NCI-H2081 (cell line): Measurements from ENCODE around the gene MYOG.
A peak's percentile ranks its signal among the peaks of the same experiment; 100 is the strongest.

Experiments
- DNase-seq, 2 experiments: peaks; one replicate each; lab custom pipeline; 2025; lab: John Stamatoyannopoulos, UW

MYOG gene

DNA sequence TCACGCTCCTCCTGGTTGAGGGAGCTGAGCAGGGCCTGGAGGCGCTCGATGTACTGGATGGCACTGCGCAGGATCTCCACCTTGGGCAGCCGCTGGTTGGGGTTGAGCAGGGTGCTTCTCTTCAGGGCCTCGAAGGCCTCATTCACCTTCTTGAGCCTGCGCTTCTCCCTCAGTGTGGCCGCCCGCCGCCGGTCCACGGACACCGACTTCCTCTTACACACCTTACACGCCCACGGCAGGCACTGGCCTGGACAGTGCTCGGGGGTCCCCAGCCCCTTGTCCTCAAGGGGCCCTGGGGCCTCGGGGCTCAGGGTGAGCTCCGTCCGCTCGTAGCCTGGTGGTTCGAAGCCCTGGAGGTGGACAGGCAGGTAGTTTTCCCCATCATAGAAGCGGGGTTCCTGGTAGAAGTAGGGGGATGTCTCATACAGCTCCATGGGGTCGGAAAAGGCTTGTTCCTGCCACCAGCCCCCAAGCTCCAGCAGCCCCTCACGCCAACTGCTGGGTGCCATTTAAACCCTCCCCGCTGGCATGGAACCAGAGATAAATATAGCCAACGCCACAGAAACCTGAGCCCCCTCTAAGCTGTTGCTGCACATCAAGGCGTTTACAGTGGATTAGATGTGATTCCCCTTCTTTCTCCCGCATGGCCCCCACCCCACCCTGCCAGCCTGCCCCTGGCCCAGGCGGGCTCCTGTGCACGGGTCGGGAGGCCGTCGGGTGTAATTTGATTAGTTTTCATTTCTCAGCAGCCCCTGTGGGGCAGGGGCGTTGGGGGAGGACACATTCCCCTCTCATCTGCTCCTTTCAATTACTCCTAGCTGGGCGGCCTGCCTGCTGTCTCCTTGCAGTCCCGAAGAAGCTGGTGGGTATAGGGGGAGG, at the start of gene MYOG:
TSS of gene MYOG (minus strand) at position 485 of the 879 bp plus-strand sequence. CDS start at position 434, 51 bp downstream.
- DNase-seq = no peak

DNA sequence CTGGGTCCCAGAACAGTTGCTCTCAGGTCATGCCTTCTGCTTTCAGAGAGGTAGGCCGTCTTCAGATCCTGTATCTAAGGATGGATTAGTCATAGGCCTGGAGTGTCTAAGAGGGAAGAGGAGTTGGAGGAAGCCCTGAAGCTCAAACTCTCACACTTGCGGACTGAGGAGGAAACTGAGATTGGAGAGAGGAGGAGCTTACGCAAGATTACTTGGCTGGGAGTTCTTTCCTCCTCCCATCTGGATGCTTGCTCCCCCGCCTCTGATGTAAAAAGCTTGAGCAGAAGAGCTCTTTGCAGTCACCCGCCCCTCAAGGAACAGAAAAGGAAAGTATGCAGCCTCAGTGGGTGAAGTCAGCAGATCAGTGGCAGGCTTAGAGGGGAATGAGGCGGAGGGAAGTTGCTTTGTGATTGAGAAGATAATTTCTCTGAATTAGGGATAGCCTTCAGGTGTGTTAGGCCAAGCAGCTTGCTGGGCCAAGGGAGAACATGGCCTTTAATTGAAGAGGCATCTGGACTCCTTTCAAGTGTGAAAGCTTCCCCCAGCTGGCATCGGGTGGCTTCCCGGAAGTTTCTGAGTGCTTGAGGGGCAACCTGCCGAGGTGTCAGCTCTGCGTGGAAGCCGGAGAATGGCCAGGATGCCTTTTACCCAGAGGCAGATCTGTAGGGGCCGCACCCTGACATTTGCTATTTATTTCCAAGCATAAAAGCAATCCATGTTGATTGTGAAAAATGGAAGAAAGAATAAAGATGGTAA, 48.3 kb upstream of the MYOG start:
- no peak for DNase-seq

DNA sequence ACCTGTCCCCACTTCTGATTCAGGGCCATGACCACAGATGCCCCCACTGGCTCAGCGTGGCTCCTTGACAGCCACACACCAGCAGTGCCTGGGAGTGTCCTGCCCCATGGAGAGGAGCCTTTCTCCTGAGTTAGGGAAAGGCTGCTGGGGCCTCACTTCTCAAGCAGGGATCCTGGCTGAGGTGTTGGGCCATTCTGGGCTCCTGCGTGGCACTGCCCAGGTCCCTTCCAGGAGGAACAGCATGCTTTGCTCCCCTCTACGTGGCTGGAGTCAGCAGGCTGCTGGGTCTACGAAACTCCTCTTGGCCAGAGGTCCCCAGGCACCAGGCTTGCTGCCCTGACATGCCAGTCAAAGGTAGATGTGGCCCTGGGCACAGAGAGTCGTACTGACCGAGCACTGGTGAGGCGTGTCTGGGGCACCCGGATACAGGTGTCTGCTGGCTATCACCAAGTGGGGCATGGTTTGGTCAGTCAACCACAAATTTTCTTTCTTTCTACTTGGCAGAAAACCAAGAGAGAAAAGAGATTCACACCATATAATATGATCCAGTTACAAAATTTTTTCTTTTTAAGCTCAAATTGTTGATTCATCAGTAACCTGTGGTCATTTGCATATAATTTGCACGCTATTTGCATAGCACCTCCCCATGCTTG, 45.9 kb upstream of the MYOG start:
- no peak for DNase-seq

DNA sequence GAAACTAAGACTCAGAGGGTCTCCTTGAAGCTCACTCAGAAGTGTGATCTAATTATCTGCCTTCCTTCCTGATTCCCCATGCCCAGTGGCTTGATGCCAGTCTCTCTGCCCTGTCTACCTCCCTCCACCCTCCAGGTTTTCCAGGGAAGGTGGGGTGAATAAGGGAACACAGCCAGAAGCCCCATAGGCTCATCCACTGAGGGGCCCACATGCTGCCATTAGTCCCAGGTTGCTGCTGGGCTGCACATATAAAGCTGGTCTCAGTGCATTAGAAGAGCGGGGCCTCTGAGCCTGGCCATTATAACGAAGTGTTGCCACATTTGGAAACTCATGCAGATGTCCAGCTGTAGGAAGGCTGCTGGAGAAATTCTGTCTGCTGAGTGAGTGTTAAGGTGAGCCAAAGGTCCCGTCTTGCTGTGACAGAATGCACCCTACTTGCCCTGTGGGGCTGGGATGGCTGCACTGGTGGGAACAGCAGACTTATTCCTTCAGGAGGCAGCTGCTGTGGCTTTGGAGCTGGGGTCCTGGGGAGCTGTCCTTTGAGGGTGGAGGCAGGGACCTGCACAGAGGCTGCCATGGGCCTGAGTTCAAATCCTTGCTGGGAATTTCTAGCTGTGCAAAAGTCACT, 44.7 kb upstream of the MYOG start:
- peak in 1 of 2 experiments; percentile 24 for DNase-seq

DNA sequence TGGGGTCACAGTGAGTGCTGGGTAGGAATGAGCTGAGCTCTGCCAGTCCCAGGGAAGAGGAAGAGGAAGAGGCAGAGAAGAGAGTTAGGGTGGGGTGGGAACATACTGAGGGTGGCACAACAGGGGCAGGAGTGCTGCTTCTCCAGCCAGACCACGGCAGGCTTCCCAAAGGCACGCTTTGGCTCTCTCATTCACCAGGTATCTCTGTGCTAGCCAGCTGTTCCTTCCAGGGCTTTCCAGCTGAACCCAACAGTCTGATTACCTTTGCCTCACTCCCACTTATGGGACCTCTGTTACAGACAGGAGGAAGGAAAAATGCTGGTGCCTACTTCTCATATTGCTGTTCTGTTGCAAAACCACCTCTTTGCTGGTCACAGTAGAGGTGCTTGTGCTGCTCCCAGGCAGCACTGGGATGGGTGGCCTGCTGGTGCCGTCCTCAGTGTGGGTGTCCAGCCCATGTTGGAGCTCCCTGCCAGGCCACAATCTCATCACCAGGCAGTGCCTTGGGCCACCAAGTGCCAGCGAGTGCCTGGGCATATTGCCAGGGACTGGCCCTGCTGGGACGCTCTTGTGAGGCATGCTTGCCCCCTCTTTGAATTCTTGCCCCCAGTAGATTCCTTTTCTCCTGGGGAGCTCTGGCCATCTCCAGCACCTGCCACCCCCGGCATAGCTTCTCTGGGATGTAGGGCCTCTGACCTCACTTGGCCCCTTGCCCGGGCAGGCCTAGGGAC, 43.9 kb upstream of the MYOG start:
- DNase-seq = peak in 1 of 2 experiments; percentile 46

DNA sequence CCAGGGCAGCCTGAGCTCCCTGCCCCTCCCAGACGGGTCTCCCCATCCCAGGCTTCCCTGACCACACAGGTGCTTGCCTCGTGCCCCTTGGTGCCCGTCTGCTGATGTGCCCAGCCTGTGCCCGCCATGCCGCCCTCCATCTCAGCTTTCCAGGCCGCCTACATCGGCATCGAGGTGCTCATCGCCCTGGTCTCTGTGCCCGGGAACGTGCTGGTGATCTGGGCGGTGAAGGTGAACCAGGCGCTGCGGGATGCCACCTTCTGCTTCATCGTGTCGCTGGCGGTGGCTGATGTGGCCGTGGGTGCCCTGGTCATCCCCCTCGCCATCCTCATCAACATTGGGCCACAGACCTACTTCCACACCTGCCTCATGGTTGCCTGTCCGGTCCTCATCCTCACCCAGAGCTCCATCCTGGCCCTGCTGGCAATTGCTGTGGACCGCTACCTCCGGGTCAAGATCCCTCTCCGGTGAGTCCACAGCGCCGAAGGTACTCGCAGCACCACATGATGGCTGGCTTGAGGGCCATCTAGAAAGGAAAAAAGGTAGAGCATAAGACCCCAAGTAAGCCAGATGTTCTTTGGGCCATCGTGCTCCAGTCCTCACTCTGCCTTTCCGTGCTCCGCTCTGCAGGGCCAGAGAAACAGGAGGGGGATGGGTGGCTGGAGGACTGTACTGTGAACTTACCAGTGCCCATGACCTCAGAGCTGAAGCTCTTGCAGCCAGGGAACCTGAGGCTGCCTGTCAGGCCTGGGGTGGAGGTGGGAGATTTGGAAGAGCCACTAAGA, 43.1 kb upstream of the MYOG start:
- DNase-seq = no peak

DNA sequence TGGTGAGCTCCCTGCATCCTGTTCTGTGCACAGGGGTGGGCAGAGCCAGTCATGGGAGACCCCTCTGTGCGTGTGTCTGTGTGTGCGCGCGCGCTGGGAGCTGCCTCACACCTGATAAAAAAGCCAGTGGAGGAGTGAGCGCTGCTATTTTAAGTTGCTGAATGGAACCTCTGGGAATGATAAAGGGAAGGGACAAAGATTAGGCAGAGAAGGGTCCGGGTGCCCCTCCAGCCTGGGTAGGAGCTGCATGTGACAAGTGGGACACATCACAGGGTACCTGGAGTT, 42.6 kb upstream of the MYOG start:
- DNase-seq = no peak

DNA sequence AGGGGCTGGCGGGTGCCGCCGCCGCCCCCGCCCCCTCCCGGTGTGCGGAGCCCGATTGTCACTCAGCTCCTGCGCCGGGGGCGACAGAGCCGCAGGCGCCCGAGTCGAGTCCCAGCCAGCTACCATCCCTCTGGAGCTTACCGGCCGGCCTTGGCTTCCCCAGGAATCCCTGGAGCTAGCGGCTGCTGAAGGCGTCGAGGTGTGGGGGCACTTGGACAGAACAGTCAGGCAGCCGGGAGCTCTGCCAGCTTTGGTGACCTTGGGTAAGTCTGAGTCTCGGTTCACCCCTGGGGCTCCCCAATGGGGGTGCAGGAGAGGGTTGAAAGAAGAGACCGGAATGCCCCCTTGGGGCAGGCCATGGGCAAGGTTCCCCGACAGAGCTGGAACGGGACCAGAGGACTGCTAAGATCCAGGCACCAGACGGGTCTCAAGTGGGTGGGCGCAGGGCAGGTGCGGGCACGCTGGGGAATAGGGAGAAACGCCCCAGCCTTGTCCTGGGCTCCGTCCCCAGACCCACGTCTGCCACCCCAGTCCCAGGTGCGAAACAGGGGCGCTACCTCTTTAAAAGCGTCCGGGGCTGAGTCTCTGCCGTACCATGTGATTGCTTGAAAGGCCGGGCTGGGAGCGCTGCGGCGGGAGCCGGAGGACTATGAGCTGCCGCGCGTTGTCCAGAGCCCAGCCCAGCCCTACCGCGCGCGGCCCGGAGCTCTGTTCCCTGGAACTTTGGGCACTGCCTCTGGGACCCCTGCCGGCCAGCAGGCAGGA, 42.0 kb upstream of the MYOG start, which contains the start of gene ADORA1:
TSS of gene ADORA1 (plus strand) at position 61 of the 765 bp plus-strand sequence. CDS start 1,116 bp downstream, outside the sequence.
- DNase-seq = peak; percentile 55 to 58

DNA sequence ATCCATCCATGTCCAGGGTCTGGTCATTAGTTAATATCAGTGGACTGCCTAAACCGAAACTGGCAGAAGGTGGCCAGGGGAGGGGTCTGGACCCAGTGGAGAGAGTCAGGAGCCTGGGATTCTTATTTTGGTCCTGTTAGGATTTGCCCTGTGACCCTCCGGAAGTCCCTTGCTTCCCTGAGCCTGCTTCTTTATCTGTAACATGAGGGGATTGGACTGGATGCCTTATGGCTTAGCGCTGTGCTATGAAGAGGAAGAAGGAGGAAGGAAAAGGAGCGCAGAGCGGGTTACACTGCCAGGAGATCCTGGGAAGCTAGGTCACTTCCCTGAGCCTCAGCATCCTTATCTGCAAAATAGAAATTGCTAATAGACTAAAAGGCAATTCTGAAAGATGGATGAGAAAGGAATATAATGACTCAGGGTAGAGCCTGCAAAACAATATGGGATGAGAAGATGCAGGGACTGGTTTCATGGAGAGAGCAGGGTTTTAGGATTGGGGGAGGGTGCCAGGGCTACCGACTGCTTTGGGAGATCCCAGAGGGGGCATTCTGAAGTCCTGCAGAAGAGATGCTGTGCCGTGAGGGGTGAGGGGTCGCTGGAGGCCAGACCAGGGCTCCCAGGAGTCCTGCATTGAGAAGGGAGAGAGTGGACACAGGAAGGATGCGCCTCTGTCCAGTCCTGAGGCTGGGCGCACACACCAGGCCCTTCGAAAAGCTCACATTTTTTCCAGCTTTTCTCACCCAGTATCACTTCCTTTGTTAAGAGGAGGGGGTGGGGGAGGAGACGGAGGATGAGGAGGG, 41.3 kb upstream of the MYOG start:
- DNase-seq = no peak

DNA sequence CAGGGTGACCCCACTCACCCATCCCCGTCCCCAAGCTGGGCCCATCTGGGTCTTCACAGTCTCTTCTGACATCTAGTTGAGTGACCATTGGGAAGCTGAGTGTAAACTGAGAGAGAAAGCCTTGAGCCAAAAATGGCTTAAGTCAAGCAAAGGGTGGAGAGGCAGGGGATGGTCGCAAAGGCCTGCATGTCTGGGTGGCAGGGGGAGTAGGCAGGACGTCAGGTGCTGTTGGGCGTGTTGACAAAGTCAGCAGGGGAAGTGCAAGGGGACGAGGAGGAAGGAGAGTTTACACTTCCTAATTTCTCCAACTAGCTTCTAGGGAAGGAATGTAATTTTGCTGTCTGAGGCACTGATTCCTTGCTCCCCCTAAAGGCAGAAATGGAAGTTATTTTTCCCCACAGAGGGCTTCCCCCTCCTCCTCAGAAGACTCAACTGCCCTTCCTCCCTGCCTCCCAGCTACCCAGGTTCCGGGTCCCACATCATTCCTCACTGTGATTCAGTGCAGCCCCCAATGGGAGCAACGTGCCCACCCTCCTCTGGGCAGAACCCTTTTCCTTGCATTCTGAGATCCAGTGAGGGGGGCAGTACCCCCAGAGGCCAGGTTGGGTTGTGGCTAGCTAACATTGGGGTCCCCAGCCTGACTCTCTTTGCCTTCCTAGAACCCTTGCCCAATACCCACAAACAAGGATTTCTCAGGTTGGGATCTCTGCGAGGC, 40.5 kb upstream of the MYOG start:
- DNase-seq = no peak

DNA sequence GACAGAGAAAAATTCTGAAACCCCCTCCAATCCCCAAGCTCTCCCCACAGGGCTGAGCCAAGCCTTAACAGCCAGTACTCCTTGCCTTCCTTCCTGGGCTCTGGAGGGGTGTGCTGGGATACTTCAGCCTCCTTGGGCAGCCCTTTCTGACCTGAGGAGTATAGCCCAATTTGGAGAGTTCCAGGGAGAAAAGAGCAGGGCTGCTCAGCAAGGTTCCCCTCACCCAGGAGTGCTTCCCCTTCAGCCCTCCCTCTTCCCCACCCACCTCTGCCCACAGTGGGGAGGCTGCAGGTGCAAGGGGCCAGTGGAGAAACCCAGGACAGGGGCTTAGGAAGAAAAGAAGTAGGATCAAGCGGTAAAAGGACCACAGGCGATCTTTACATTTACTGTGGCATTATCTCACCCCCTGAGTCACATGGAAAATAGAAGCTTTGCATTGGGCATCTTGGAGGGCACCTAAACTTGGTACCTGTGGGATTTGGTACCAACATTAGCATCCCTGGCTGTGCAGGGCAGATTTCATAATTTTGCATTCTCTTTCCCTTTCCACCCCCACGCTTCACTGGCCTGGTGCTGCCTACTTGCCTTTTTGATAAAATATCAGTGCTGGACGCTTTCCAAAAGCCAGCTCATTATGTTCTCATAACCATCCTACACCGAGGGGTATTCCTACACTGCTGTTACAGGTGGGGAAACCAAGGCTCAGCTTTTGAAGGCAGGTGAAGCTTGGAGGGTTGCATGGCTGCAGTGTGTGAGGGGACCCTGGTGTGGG, 38.9 kb upstream of the MYOG start:
- no peak for DNase-seq

DNA sequence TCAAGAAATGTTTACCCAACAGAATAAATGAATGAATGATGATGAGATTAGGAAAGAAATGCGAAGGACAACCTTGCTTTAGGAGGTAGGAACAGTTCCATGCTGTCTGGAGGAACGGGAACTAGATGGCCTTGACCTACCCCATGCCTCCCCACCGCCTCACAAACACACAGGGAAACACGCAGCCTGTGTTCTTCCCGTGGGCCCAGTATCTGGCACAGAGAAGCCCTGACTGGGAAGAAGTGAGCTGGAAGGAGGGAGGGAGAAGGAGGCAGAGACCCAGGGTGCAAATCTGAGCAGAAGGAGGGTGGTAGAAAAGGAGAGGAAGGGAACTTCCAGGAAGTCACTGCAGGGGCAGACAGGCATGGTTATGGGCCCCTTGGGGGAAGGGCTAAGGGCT, 38.2 kb upstream of the MYOG start:
- no peak for DNase-seq

DNA sequence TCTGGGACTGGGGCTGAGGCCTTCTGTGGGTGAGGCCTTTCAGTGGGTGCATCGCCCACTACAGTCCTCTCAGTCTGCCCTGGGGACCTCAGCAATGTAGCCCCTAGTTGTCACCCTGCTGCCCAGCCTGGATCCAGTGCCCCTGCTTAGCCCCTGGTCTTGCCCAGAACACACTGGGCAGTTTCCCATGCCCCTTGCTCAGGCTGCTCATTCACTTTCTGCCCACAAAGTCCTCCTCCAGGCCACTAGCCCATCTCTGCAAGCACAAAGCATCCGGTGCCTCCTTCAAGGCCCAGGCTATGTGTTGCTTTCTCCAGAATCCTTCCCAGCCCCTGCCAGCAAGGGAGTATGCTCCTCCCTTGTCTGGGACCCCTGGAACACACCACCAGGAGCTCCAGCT, 36.3 kb upstream of the MYOG start:
- no peak for DNase-seq

DNA sequence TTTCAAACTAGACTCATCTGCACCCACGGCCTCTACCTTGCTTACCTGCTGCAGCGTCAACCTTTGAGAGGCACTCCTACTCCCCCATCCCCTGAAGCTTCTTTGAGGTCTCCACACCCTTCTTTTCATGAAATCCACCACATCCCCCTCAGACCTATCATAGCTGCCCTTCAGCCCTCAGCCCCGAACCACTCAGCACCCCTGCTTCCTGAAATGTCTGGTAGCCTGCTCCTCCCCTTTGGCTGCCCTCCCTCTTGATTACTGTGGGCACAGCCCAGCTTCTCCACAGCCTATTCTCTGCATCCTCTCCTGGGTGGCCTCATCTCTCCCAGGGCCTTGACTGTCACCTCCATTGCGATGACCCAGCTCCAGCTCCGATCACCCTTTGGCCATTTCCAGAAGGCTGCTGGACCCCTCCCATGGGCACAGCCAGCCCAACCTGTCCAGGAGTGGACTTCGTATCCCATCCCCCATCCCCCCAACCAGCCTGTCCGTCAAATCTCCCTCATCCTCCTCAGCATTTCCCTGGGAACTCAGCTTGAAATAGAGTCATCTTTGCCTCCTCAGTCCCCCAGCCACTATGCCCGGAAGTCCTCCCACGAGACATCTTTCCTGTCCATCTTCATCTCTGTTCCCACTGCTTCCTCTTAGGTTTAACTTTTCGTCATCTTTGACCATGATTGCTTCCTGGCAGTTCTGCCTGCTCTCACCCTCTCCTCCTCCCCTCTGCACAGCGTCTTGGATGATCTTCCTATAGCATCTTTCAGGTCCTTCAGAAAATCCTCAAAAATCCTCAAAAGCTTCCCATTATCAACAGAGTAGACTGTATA, 35.6 kb upstream of the MYOG start:
- no peak for DNase-seq

DNA sequence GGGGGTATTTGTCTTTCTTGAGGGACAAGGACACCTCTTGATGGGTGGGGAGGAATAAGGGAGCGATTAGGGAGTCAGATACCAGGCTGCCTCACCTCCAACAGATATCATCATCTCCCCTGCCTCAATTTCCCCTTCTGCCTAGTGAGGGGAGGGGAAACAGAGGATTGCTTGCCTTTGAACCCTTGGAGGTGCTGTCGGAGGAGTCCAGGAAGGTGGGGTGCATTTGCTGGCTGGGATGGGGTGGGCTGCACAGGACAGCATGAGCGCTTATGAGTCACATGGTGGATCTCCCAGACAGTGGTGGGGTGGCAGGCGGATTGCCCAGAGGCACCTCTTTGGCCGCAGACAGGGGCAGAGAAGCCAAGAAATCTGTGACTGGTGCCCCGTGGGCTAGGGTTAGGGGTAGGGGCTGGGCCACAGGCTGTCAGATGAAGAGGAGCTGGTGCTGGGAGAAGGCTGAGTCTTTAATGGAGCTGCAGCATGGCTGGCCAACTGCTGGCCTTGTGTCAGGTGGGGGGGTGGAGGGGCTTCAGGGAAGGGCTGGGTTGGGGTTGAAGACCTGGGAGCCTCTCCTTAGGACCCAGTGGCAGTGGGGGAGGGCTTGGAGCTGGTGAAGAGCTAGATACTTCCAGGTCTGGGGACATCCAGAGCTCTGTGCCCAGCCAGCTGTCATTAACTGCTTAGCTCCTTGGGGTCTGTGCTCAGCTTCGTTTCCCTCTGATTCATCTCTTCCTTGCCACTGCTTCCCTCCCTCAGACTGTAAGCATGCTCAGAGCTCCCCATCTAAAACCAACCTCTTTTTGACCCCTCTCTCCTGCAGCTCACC, 34.7 kb upstream of the MYOG start:
- no peak for DNase-seq
